ENCODE data around the gene INO80C.

Gene INO80C, protein sequence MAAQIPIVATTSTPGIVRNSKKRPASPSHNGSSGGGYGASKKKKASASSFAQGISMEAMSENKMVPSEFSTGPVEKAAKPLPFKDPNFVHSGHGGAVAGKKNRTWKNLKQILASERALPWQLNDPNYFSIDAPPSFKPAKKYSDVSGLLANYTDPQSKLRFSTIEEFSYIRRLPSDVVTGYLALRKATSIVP

DNA sequence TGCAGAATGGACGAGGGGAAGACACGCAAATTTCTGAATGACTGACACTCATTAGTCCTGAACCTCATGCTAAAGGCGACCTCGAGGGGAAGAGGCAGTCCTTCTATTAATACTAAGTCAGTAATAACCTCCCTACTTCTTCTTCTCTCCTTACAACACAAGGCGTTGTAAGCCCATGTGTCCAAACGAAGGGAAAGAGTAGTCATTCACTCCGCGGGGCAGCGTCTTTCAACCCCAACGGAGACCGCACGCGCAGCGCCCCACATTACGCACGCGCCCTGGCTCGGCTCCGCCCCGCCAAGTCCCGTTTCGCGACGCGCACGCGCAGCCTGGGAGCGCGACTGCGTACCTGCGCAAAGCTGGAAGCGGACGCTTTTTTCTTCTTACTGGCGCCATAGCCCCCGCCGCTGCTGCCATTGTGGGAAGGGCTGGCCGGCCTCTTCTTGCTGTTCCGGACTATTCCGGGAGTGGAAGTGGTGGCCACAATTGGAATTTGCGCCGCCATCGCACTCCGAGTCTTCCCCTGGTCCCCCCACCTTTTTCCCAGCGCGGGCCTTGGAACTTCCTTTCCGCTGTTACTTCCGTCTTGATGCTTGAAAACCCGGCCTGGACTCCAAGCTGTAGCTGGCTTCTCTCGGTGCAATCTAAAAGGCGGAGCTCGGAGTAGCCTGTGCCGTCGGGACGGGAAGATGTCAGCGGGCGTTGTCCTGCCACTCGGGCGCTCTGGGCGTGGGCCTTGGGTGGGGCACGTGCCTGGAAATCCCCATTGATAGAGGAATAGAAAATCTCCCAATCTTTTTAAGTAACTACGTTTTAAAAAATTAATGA is at the start of gene INO80C:
INO80C (minus strand) TSS at position 591 of the 828 bp plus-strand sequence; CDS start at position 505, 86 bp downstream.
- no peak for TF ChIP-seq GATA1 (IDR thresholded peaks at IDR 0.05; ENCODE audit: low read depth, low read length)
- TF ChIP-seq POLR2A (IDR thresholded peaks at IDR 0.05; ENCODE audit: low read length): peak; percentile 99
- peak; percentile 98 to 99 for DNase-seq

DNA sequence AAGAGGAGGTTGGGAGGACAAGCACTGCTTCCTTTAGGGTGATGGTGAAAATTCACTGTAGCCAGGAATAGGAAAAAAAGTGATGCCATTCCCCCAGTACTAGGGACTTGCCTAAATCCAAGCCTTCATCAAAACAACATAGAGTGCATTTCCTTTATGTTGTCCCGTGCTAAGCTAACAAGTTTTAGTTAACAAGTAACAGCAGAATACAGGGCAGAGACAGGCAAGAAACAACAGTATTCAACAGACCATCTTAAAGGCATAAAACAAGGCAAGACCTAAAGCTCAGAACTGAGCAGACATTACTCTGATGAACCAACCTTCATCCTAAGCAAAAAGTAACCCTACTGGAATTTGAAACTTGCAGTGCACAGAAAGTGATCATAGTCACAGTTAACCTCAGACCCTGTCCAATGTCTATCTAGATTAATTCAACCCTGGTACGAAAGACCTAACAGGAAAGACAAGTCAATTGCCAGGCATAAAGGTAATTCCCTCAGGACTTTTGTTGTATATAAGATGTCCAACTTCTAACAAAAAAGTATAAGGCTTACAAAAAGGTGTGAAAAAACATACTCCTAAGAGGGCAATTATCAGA is 49.3 kb upstream of the INO80C start:
- TF ChIP-seq POLR2A (IDR thresholded peaks at IDR 0.05; ENCODE audit: low read length) (no peak), GATA1 (IDR thresholded peaks at IDR 0.05; ENCODE audit: low read depth, low read length) (no peak)
- DNase-seq: no peak

DNA sequence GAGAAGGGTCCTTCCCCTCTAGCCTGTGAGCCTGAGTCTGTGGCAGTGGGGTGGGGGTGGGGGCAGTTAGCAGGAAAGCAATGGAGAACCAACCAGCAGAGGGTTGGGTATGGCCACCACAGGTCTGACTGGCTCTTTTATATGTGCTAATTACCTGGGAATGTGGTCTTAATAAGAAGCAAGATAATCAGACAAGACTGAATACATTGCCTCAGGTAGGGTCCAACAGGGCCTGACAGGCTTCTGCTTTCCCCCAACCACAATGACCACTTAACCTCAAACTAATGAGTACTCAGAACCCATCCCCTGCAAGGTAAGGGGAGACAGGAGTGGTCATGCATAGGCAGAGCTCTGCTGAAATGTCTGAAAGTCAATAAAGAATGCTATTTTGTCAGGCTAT is 44.6 kb upstream of the INO80C start:
- TF ChIP-seq POLR2A (IDR thresholded peaks at IDR 0.05; ENCODE audit: low read length): no peak
- TF ChIP-seq GATA1 (IDR thresholded peaks at IDR 0.05; ENCODE audit: low read depth, low read length): no peak
- no peak for DNase-seq

DNA sequence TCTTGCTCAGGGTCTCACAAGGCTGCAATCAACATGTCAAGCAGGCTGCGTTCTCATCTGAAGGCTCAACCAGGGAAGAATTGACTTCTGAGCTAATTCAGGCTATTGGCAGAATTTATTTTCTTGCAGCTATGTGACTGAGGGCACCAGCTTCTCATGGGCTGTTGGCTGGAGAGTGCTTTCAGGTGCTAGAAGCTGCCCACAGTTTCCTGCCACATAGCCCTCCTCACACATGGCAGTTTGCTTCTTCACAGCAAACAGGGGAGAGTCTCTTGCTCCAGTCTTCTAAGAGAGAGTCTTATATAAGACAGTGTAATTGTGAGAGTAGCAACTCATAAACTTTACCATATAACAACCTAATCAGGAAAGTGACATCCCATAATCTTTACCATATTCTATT is 37.5 kb upstream of the INO80C start:
- TF ChIP-seq GATA1 (IDR thresholded peaks at IDR 0.05; ENCODE audit: low read depth, low read length) (no peak), POLR2A (IDR thresholded peaks at IDR 0.05; ENCODE audit: low read length) (no peak)
- no peak for DNase-seq

DNA sequence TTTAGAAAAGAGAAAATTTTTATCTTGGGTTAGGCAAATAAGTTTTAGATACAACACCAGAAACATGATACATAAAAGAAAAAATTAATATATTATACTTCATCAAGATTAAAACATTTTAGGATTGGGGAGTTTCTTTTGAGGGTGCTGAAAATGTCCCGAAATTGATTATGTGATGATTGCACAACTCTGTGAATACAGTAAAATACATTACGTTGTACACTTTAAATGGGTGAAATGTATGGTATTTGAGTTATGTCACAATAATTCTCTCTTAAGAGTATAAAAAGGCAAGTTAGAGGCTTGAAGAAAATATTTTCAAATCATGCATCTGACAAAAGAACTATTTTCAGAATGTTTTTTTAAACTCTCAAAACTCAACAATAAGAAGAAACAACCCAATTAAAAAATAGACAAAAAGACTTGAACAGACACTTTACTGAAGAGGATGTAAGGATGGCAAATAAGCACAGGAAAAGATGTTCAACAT is 36.2 kb upstream of the INO80C start:
- no peak for TF ChIP-seq POLR2A (IDR thresholded peaks at IDR 0.05; ENCODE audit: low read length)
- TF ChIP-seq GATA1 (IDR thresholded peaks at IDR 0.05; ENCODE audit: low read depth, low read length): no peak
- no peak for DNase-seq

DNA sequence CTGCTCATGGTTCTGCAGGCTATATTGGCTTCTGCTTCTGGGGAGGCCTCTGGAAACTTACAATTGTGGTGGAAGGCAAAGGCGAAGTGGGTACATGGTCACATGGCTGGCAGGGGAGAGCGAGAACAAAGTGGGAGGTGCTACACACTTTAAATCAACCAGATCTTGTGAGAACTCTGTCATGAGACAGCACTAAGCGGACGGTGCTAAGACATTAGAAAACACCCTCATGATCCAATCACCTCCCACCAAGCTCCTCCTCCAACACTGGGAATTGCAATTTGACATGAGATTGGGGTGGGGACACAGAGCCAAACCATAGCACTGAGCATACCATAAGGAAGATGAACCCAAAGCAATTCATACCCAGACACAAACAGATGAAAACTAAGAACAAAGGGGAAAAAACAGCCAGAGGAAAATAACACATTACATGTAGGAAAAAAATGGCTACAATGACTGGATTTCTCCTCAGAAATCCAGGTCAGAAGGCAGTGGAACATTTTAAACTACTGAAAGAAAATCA is 31.1 kb upstream of the INO80C start:
- no peak for DNase-seq
- TF ChIP-seq GATA1 (IDR thresholded peaks at IDR 0.05; ENCODE audit: low read depth, low read length) (no peak), POLR2A (IDR thresholded peaks at IDR 0.05; ENCODE audit: low read length) (no peak)

DNA sequence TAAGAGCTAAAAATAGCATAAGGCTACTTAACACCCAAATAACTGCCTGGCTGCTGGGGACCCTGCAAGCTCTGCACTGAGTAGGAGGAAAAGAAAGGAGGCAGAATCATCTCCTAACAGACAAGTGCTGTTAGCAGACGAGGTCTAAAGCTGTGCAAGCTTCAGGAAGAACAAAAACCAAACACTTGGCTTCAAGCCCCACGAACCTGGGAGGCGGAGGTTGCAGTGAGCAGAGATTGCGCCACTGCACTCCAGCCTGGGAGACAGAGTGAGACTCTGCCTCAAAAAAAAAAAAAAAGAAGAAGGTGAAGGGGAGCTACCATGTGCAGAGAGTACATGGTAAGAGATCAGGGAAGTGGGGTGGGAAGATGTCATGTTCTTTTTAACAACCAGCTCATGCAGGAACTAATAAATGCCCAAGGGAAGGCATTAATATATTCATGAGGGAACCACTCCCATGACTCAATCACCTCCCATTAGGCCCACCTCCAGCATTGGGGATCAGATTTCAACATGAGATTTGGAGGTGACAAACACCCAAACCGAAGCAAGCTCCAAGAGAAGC is 28.8 kb upstream of the INO80C start:
- TF ChIP-seq POLR2A (IDR thresholded peaks at IDR 0.05; ENCODE audit: low read length): no peak
- no peak for TF ChIP-seq GATA1 (IDR thresholded peaks at IDR 0.05; ENCODE audit: low read depth, low read length)
- no peak for DNase-seq

DNA sequence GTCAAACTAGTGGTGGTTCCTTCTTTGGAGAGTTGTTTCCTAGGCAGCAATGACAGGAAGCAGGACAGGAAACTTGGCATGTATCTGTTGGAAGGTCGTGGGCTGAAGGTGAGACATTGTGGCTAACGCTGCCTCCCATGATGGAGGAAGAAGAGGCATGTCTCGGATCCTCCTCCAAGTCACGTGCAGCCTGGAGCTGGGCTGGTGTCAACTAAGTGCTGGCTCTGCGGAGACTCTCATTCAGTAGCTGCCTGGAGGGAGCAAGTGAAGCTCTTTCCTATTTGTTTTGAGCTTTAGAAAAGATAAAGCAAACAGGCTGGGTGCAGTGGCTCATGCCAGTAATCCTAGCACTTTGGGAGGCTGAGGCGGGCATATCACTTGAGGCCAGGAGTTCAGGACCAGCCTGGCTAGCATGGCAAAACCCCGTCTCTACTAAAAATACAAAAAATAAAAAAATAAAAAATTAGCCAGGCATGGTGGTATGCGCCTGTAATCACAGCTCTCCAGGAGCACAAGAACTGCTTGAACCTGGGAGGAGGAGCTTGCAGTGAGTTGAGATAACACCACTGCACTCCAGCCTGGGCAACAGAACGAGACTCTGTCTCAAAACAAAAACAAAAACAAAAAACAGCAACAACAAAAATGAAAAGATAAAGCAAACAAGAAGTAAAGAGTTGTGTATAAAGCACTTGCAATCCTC is 28.2 kb upstream of the INO80C start:
- no peak for TF ChIP-seq POLR2A (IDR thresholded peaks at IDR 0.05; ENCODE audit: low read length)
- DNase-seq: no peak

DNA sequence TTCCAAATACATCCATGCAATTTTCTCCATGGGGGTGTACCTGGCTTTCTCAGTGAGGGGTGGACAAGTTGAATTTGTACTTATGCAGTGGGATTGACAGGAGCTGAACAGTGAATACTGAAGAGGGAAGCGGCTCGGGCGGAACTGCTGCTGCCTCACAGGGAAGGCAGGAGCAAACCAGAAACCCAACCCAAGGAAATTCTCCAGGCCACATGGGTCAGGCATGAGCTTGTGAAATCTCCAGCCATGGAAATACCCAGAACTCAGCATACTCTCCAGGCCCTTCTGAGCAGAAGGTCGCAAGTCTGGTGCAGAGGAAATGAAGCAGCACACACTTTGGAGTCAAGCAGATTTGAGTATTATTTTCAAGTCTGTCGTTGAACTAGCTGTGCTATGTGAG is 26.5 kb upstream of the INO80C start:
- TF ChIP-seq POLR2A (IDR thresholded peaks at IDR 0.05; ENCODE audit: low read length) (no peak), GATA1 (IDR thresholded peaks at IDR 0.05; ENCODE audit: low read depth, low read length) (no peak)
- no peak for DNase-seq

DNA sequence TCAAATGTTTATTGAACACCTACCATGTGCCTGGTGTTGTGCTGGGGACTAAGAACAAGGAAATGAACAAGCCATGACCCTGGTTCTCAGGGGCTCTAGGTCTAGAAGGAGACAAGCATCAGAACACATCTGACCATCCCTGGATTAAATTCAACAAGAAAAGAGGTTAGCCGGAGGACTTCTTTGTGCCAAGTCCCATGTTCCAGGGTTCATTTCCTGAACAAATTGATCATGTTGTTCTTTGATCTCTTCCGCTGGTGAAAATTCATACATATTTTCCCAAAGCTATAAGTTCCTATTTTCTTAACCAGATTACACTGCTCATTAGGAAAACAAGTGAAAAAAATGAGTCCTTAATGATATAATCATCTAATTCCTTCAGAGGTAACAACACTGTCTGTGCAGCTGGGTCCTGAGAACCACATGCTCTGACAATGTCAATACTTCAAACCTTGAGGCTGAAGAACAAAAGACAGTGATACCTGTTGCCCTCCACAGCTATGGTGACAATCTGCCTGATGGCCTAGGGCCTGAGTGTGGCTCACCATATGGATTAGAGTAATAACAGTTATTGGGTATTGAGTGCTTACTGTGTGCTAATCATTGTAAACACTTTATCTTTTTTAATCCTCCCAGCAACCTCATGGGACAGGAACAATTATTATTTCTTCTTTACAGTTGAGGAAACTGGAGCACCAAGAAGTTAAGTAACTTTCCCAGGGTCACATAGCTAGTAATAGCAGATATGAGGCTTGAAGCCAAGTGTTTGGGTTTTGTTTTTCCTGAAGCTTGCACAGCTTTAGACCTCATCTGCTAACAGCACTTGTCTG is 24.6 kb upstream of the INO80C start:
- DNase-seq: no peak

DNA sequence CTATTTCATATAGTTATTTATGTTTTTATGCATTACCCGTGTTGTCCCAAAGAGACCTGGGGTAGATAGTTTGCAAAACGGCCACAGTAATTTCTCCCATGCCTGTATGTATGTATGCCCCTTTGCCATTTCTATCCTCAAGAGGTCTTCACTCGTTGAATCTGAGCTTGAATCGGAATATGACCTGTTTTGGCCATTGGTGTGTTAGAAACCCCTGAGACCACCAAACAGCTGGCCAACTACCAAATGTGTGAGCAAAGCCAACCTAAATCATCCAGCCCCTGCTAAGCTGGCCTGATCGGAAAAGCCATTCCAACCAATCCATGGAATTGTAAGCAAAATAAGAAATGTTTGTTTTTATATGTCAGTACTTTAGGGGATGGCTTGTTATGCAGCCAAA is 23.4 kb upstream of the INO80C start:
- no peak for DNase-seq

More for the DNA sequence above, 24.6 kb upstream of the INO80C start:
- TF ChIP-seq GATA1 (IDR thresholded peaks at IDR 0.05; ENCODE audit: low read depth, low read length) (no peak), POLR2A (IDR thresholded peaks at IDR 0.05; ENCODE audit: low read length) (no peak)

DNA sequence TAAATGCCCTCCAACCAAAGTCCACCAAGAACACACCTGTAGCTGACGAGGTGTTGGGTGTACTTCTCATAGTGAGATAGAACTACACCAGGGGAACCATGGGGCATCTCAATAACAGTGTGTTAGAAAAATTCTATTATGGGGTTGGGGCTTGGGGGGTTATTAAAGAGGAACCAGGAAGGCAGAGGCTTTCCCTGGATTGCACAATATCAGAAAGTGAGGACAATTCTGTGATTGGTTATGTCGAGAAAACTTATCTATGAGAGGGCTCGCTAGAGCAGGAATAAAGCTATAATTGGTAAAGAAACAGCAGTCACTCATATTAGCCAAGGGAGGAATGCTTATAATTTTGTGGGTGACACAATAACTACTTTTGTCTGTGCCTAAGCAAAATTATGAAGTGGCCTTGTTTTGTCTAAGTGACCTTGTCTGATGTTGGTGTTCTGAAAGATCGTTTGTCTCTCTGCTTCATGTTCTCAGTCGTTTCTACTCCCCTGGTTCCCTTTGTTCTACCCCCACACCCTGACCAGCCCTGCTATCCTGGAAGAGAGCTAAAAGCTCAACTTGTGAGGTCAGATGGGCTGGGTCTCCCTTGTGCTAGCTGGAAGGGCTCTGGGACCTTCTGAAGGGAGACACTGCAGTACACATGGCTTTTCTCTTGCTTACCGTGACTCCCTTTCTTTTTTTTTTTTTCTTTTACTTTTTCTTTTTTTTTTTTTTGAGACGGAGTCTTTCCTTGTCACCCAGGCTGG is 21.6 kb upstream of the INO80C start:
- no peak for DNase-seq
- TF ChIP-seq POLR2A (IDR thresholded peaks at IDR 0.05; ENCODE audit: low read length) (no peak), GATA1 (IDR thresholded peaks at IDR 0.05; ENCODE audit: low read depth, low read length) (no peak)

More for the DNA sequence above, 23.4 kb upstream of the INO80C start:
- TF ChIP-seq GATA1 (IDR thresholded peaks at IDR 0.05; ENCODE audit: low read depth, low read length): no peak
- no peak for TF ChIP-seq POLR2A (IDR thresholded peaks at IDR 0.05; ENCODE audit: low read length)
